PFSK-1 (cell line): ENCODE results near the gene SCRN2.

ENCODE experiments used
- TAF1 ChIP-seq: IDR thresholded peaks from 2 replicates; pipeline ENCODE4 v1.6.1; 2012; ENCODE audit warnings: low read length, control low read depth, borderline replicate concordance; ENCODE audit not compliant: insufficient read depth
- TF ChIP-seq, protein P1 (sequence below), 2 experiments: IDR thresholded peaks; 2 replicates each; pipeline versions ENCODE4 v1.6.1 to v1.8.0; 2011 to 2012; ENCODE audit warnings: low read depth in 2 of 2, low read length in 2 of 2, control low read depth in 1 of 2, inconsistent platforms in 1 of 2, mild to moderate bottlenecking in 1 of 2, moderate library complexity in 1 of 2; ENCODE audit not compliant: insufficient read depth in 1 of 2

- TF ChIP-seq, protein P1, sequence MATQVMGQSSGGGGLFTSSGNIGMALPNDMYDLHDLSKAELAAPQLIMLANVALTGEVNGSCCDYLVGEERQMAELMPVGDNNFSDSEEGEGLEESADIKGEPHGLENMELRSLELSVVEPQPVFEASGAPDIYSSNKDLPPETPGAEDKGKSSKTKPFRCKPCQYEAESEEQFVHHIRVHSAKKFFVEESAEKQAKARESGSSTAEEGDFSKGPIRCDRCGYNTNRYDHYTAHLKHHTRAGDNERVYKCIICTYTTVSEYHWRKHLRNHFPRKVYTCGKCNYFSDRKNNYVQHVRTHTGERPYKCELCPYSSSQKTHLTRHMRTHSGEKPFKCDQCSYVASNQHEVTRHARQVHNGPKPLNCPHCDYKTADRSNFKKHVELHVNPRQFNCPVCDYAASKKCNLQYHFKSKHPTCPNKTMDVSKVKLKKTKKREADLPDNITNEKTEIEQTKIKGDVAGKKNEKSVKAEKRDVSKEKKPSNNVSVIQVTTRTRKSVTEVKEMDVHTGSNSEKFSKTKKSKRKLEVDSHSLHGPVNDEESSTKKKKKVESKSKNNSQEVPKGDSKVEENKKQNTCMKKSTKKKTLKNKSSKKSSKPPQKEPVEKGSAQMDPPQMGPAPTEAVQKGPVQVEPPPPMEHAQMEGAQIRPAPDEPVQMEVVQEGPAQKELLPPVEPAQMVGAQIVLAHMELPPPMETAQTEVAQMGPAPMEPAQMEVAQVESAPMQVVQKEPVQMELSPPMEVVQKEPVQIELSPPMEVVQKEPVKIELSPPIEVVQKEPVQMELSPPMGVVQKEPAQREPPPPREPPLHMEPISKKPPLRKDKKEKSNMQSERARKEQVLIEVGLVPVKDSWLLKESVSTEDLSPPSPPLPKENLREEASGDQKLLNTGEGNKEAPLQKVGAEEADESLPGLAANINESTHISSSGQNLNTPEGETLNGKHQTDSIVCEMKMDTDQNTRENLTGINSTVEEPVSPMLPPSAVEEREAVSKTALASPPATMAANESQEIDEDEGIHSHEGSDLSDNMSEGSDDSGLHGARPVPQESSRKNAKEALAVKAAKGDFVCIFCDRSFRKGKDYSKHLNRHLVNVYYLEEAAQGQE (IDR thresholded peaks at IDR 0.05; ENCODE audit: insufficient read depth in 1 of 2, low read depth in 2 of 2, low read length in 2 of 2), result no peak
- no peak for TF ChIP-seq TAF1
Observed at GRCh38 chr17:47857551-47858455, 16.7 kb upstream of the SCRN2 start.
